ENCODE data around the gene PPIF. TPM values are rescaled to one million over a fixed set of nuclear protein-coding genes. Genes with fewer than 3 reads are reported as not detected.
"Not testable (repeated sequence)": the region's sequence is repeated elsewhere in the genome, so short reads cannot be mapped to it uniquely, and the experiment has no call there.

Gene PPIF
- total RNA-seq, 1 donor from 2014 or later = 27.1 TPM

- Histone ChIP-seq H4K20me1 (ENCODE audit: low read depth) (no peaks in the 10 kb centered on the region), H3K27ac (no peak overlapping the region), H2AFZ (replicated peaks) (no peak overlapping the region), H3K9me3 (ENCODE audit: low read depth) (no peaks in the 10 kb centered on the region), H3F3A (ENCODE audit: low read depth) (peaks cover 6% of the 10 kb centered on the region), H3K36me3 (no peaks in the 10 kb centered on the region), H3K4me2 (no peak overlapping the region), H3K4me1 (peaks cover 6% of the 10 kb centered on the region), H3K4me3 (no peak overlapping the region), H3K27me3 (no peaks in the 10 kb centered on the region), H3K79me2 (ENCODE audit: low read depth) (no peaks in the 10 kb centered on the region), H3K9ac (no peak overlapping the region)
- TF ChIP-seq EZH2 (IDR thresholded peaks at IDR 0.05) (no peak), EZH2phosphoT487 (IDR thresholded peaks at IDR 0.05) (no peak)
- TF ChIP-seq, protein P1, sequence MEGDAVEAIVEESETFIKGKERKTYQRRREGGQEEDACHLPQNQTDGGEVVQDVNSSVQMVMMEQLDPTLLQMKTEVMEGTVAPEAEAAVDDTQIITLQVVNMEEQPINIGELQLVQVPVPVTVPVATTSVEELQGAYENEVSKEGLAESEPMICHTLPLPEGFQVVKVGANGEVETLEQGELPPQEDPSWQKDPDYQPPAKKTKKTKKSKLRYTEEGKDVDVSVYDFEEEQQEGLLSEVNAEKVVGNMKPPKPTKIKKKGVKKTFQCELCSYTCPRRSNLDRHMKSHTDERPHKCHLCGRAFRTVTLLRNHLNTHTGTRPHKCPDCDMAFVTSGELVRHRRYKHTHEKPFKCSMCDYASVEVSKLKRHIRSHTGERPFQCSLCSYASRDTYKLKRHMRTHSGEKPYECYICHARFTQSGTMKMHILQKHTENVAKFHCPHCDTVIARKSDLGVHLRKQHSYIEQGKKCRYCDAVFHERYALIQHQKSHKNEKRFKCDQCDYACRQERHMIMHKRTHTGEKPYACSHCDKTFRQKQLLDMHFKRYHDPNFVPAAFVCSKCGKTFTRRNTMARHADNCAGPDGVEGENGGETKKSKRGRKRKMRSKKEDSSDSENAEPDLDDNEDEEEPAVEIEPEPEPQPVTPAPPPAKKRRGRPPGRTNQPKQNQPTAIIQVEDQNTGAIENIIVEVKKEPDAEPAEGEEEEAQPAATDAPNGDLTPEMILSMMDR (IDR thresholded peaks at IDR 0.05) = no peak
- no peak for DNase-seq (ENCODE audit: low spot score)
- H3K4me1 Mint-ChIP-seq = peaks cover 15% of the 10 kb centered on the region
- H3K27ac Mint-ChIP-seq = no peak overlapping the region
- H3K36me3 Mint-ChIP-seq = no peaks in the 10 kb centered on the region
- H3K4me3 Mint-ChIP-seq = no peak overlapping the region
- H3K27me3 Mint-ChIP-seq (ENCODE audit: insufficient read depth, low read depth) = peaks cover 9% of the 10 kb centered on the region
- H3K9me3 Mint-ChIP-seq = peaks cover 7% of the 10 kb centered on the region
Measured at GRCh38 chr10:79336739-79337138, 10.5 kb upstream of the PPIF start.

- not testable (repeated sequence) for H3K4me3 Mint-ChIP-seq; DNase-seq (ENCODE audit: low spot score); H3K27ac Mint-ChIP-seq; H3K27ac ChIP-seq; H3K9me3 Mint-ChIP-seq; H3K79me2 ChIP-seq (ENCODE audit: low read depth); H2AFZ ChIP-seq (replicated peaks); H3K36me3 Mint-ChIP-seq; H3K27me3 Mint-ChIP-seq (ENCODE audit: insufficient read depth, low read depth); H3K4me1 ChIP-seq; H4K20me1 ChIP-seq (ENCODE audit: low read depth); H3K36me3 ChIP-seq; H3K4me2 ChIP-seq; H3K27me3 ChIP-seq; H3F3A ChIP-seq (ENCODE audit: low read depth); H3K4me3 ChIP-seq; H3K9me3 ChIP-seq (ENCODE audit: low read depth); H3K9ac ChIP-seq
- H3K4me1 Mint-ChIP-seq = peaks cover 15% of the 10 kb centered on the region
Measured at GRCh38 chr10:79337783-79338469, 9.3 kb upstream of the PPIF start.

GRCh38 chr10:79339266-79339665, 8.0 kb upstream of the PPIF start:
- no peaks in the 10 kb centered on the region for H3K36me3 ChIP-seq
- H4K20me1 ChIP-seq (ENCODE audit: low read depth) = no peaks in the 10 kb centered on the region
- no peak overlapping the region for H3K4me2 ChIP-seq
- no peaks in the 10 kb centered on the region for H3K9me3 Mint-ChIP-seq
- no peak for DNase-seq (ENCODE audit: low spot score)
- peaks cover 15% of the 10 kb centered on the region for H3K4me1 Mint-ChIP-seq
- no peaks in the 10 kb centered on the region for H3K79me2 ChIP-seq (ENCODE audit: low read depth)
- H3K27me3 Mint-ChIP-seq (ENCODE audit: insufficient read depth, low read depth) = peaks cover 6% of the 10 kb centered on the region
- peaks cover 6% of the 10 kb centered on the region for H3K4me1 ChIP-seq
- H2AFZ ChIP-seq (replicated peaks) = no peak overlapping the region
- no peak overlapping the region for H3K4me3 Mint-ChIP-seq
- H3K27ac ChIP-seq = no peak overlapping the region
- H3K27ac Mint-ChIP-seq = no peak overlapping the region
- H3K4me3 ChIP-seq = no peak overlapping the region
- H3K27me3 ChIP-seq = no peaks in the 10 kb centered on the region
- H3K36me3 Mint-ChIP-seq = no peaks in the 10 kb centered on the region
- H3F3A ChIP-seq (ENCODE audit: low read depth) = peaks cover 6% of the 10 kb centered on the region
- H3K9ac ChIP-seq = no peak overlapping the region
- TF ChIP-seq, protein P1 (IDR thresholded peaks at IDR 0.05) = no peak
- TF ChIP-seq EZH2phosphoT487 (IDR thresholded peaks at IDR 0.05) (no peak), EZH2 (IDR thresholded peaks at IDR 0.05) (no peak)
- H3K9me3 ChIP-seq (ENCODE audit: low read depth) = no peaks in the 10 kb centered on the region

GRCh38 chr10:79340646-79341244, 6.5 kb upstream of the PPIF start:
- Histone ChIP-seq H3K4me3 (no peak overlapping the region), H4K20me1 (ENCODE audit: low read depth) (no peaks in the 10 kb centered on the region), H2AFZ (replicated peaks) (no peak overlapping the region), H3K79me2 (ENCODE audit: low read depth) (no peaks in the 10 kb centered on the region), H3K4me1 (peaks cover 6% of the 10 kb centered on the region), H3K4me2 (no peak overlapping the region), H3F3A (ENCODE audit: low read depth) (peaks cover 6% of the 10 kb centered on the region), H3K27ac (no peak overlapping the region), H3K9me3 (ENCODE audit: low read depth) (no peaks in the 10 kb centered on the region), H3K27me3 (no peaks in the 10 kb centered on the region), H3K36me3 (no peaks in the 10 kb centered on the region), H3K9ac (no peak overlapping the region)
- Mint-ChIP-seq H3K4me1 (peaks cover 14% of the 10 kb centered on the region), H3K9me3 (no peaks in the 10 kb centered on the region), H3K36me3 (no peaks in the 10 kb centered on the region), H3K4me3 (no peak overlapping the region), H3K27me3 (ENCODE audit: insufficient read depth, low read depth) (peaks cover 3% of the 10 kb centered on the region), H3K27ac (no peak overlapping the region)
- no peak for DNase-seq (ENCODE audit: low spot score)
- TF ChIP-seq EZH2 (IDR thresholded peaks at IDR 0.05) (no peak), EZH2phosphoT487 (IDR thresholded peaks at IDR 0.05) (no peak)
- TF ChIP-seq, protein P1 (IDR thresholded peaks at IDR 0.05) = no peak

All from neural progenitor cell (in vitro differentiated cells).